Right lung (tissue), 10 donors: ENCODE results near the gene GNB1L. TPM values are rescaled to one million over a fixed set of nuclear protein-coding genes. Genes with fewer than 3 reads are reported as not detected.

ENCODE experiments used
- DNase-seq, 2 donors: peaks; one replicate each; pipeline ENCODE4 v3.0.0-alpha.2; 2013
- long read RNA-seq, 8 donors: transcript quantifications; one replicate each; lab custom pipeline, GENCODE V29; 2026
- polyA plus RNA-seq, 5 donors: library from polyadenylated mRNA; unstranded; fragments of 120-200 nt; gene quantifications; one replicate each; pipeline versions ENCODE4 v1.2.1 to v1.2.3, GENCODE V29; 2013; ENCODE audit warnings: inconsistent platforms in 1 of 5, low replicate concordance in 1 of 5; ENCODE audit not compliant: insufficient read length in 5 of 5, insufficient read depth in 1 of 5

The GNB1L gene
- polyA plus RNA-seq, result 1 to 10 TPM; 2.7 to 6.4 (median 6.1) TPM
- long read RNA-seq, donor 1, full-length matches to known transcripts, result 3 of 73 reads
- long read RNA-seq, donor 1, partial matches to known transcripts, result 70 of 73 reads
- long read RNA-seq, donor 1, other reads (novel, unspliced or antisense), result 0 of 73 reads
- long read RNA-seq, donor 2, partial matches to known transcripts, result 20 of 21 reads
- long read RNA-seq, donor 2, other reads (novel, unspliced or antisense), result 0 of 21 reads
- long read RNA-seq, donor 3, result 0 reads
- long read RNA-seq, donor 4, partial matches to known transcripts, result 40 of 40 reads
- long read RNA-seq, donor 4, other reads (novel, unspliced or antisense), result 0 of 40 reads
- long read RNA-seq, donor 5, full-length matches to known transcripts, result 2 of 48 reads
- long read RNA-seq, donor 5, partial matches to known transcripts, result 46 of 48 reads
- long read RNA-seq, donor 5, other reads (novel, unspliced or antisense), result 0 of 48 reads
- long read RNA-seq, donor 6, full-length matches to known transcripts, result 6 of 6 reads
- long read RNA-seq, donor 6, partial matches to known transcripts, result 0 of 6 reads
- long read RNA-seq, donor 6, other reads (novel, unspliced or antisense), result 0 of 6 reads
- long read RNA-seq, donor 7, full-length matches to known transcripts, result 3 of 3 reads
- long read RNA-seq, donor 7, partial matches to known transcripts, result 0 of 3 reads
- long read RNA-seq, donor 7, other reads (novel, unspliced or antisense), result 0 of 3 reads
- long read RNA-seq, donor 8, partial matches to known transcripts, result 29 of 29 reads
- long read RNA-seq, donor 8, other reads (novel, unspliced or antisense), result 0 of 29 reads

GRCh38 chr22:19854778-19855503 is at the start of gene GNB1L, which contains the start of gene RTL10:
Gene GNB1L (minus strand): TSS chr22:19854874. CDS start chr22:19821355, 33,519 bp downstream.
Gene RTL10 (minus strand): TSS chr22:19854874. CDS start chr22:19852261, 2,613 bp downstream.
- DNase-seq, result peak; percentile 98

- no peak for DNase-seq
These were observed 49.6 kb upstream of the GNB1L start for GRCh38 chr22:19904174-19904856.

GRCh38 chr22:19903513-19903912 is 48.8 kb upstream of the GNB1L start:
- no peak for DNase-seq

- no peak for DNase-seq
These were observed 48.4 kb upstream of the GNB1L start for GRCh38 chr22:19903031-19903430.

GRCh38 chr22:19902245-19902715 is 47.6 kb upstream of the GNB1L start:
- DNase-seq, result no peak

- no peak for DNase-seq
These were observed 47.0 kb upstream of the GNB1L start for GRCh38 chr22:19901577-19902244.

- no peak for DNase-seq
These were observed 46.2 kb upstream of the GNB1L start for GRCh38 chr22:19900707-19901436.

GRCh38 chr22:19898831-19899567 is 44.3 kb upstream of the GNB1L start:
- no peak for DNase-seq

- no peak for DNase-seq
These were observed 43.5 kb upstream of the GNB1L start for GRCh38 chr22:19898145-19898544.

GRCh38 chr22:19897726-19898125 is 43.1 kb upstream of the GNB1L start:
- DNase-seq, result no peak

- DNase-seq, result no peak
These were observed 42.1 kb upstream of the GNB1L start for GRCh38 chr22:19896665-19897355.

- no peak for DNase-seq
These were observed 40.6 kb upstream of the GNB1L start for GRCh38 chr22:19895160-19895849.

GRCh38 chr22:19893363-19893762 is 38.7 kb upstream of the GNB1L start:
- DNase-seq, result no peak

- no peak for DNase-seq
These were observed 38.3 kb upstream of the GNB1L start for GRCh38 chr22:19892925-19893324.

GRCh38 chr22:19892257-19892879 is 37.7 kb upstream of the GNB1L start:
- no peak for DNase-seq

- DNase-seq, result no peak
These were observed 36.9 kb upstream of the GNB1L start for GRCh38 chr22:19891317-19892256.
